HEK293 (cell line): ENCODE data around the gene OST4.

Source experiments
- FEZF1 ChIP-seq: fragments of 450-650 bp; formaldehyde crosslinking; IDR thresholded peaks from 2 replicates; pipeline ENCODE4 v1.5.1; 2016; ENCODE audit warnings: missing biosample characterization, missing genetic modification characterization
- GLIS2 ChIP-seq: fragments of 450-650 bp; formaldehyde crosslinking; IDR thresholded peaks from 2 replicates; pipeline ENCODE4 v1.5.1; 2016; ENCODE audit warnings: missing biosample characterization, missing genetic modification characterization
- HOXD13 ChIP-seq: sonication (generic); formaldehyde crosslinking; IDR thresholded peaks from 2 replicates; pipeline ENCODE4 v1.8.0; 2022; ENCODE audit warnings: missing genetic modification reagents, borderline replicate concordance
- SALL2 ChIP-seq: fragments of 450-650 bp; formaldehyde crosslinking; IDR thresholded peaks from 2 replicates; pipeline ENCODE4 v1.5.0; 2017; ENCODE audit warnings: missing biosample characterization, mild to moderate bottlenecking, missing genetic modification characterization, borderline replicate concordance
- SCRT2 ChIP-seq: fragments of 450-650 bp; formaldehyde crosslinking; IDR thresholded peaks from 2 replicates; pipeline ENCODE4 v1.5.1; 2016; ENCODE audit warnings: missing biosample characterization, missing genetic modification characterization
- WT1 ChIP-seq: fragments of 450-650 bp; formaldehyde crosslinking; IDR thresholded peaks from 2 replicates; pipeline ENCODE4 v1.5.1; 2016; ENCODE audit warnings: missing biosample characterization, missing genetic modification characterization
- ZBTB17 ChIP-seq: fragments of 450-650 bp; formaldehyde crosslinking; IDR thresholded peaks from 2 replicates; pipeline ENCODE4 v1.5.1; 2016; ENCODE audit warnings: missing biosample characterization, missing genetic modification characterization
- ZBTB7A ChIP-seq: fragments of 450-650 bp; formaldehyde crosslinking; IDR thresholded peaks from 2 replicates; pipeline ENCODE4 v1.5.1; 2016; ENCODE audit warnings: low read depth, missing biosample characterization, missing genetic modification characterization
- ZFP3 ChIP-seq: fragments of 450-650 bp; formaldehyde crosslinking; IDR thresholded peaks from 2 replicates; pipeline ENCODE4 v1.5.1; 2016; ENCODE audit warnings: low read depth, missing biosample characterization, missing genetic modification characterization
- ZNF169 ChIP-seq: fragments of 450-650 bp; formaldehyde crosslinking; IDR thresholded peaks from 2 replicates; pipeline ENCODE4 v1.5.1; 2016; ENCODE audit warnings: missing biosample characterization, missing genetic modification characterization
- ZNF274 ChIP-seq, 2 experiments: fragments of 200-500 bp in 1 of 2; fragments of 450-650 bp in 1 of 2; sonication (Bioruptor generic) in 1 of 2; formaldehyde crosslinking in 1 of 2; IDR thresholded peaks; 2 replicates each; pipeline versions ENCODE4 v1.5.1 to v1.6.1; 2014 to 2016; ENCODE audit warnings: borderline replicate concordance in 1 of 2, inconsistent platforms in 1 of 2, low read length in 1 of 2, missing biosample characterization in 1 of 2, missing genetic modification characterization in 1 of 2
- ZNF350 ChIP-seq: fragments of 450-650 bp; formaldehyde crosslinking; IDR thresholded peaks from 2 replicates; pipeline ENCODE4 v1.5.0; 2017; ENCODE audit warnings: missing biosample characterization, mild to moderate bottlenecking, missing genetic modification characterization
- ZNF354C ChIP-seq: fragments of 450-650 bp; formaldehyde crosslinking; IDR thresholded peaks from 2 replicates; pipeline ENCODE4 v1.5.1; 2016; ENCODE audit warnings: missing biosample characterization, missing genetic modification characterization, low read depth, borderline replicate concordance
- ZNF391 ChIP-seq: fragments of 450-650 bp; formaldehyde crosslinking; IDR thresholded peaks from 2 replicates; pipeline ENCODE4 v1.5.1; 2016; ENCODE audit warnings: low read depth, missing biosample characterization, missing genetic modification characterization, borderline replicate concordance
- ZNF404 ChIP-seq: fragments of 450-650 bp; formaldehyde crosslinking; IDR thresholded peaks from 2 replicates; pipeline ENCODE4 v1.5.1; 2017; ENCODE audit warnings: missing biosample characterization, missing genetic modification characterization
- ZNF501 ChIP-seq: fragments of 450-650 bp; formaldehyde crosslinking; IDR thresholded peaks from 2 replicates; pipeline ENCODE4 v1.5.1; 2016; ENCODE audit warnings: missing biosample characterization, missing genetic modification characterization
- ZNF549 ChIP-seq: fragments of 450-650 bp; IDR thresholded peaks from 2 replicates; pipeline ENCODE4 v1.5.1; 2018; ENCODE audit warnings: missing biosample characterization, missing genetic modification characterization, mild to moderate bottlenecking, inconsistent platforms, moderate library complexity
- ZNF555 ChIP-seq: fragments of 450-650 bp; formaldehyde crosslinking; conservative IDR thresholded peaks from 2 replicates; pipeline ENCODE4 v1.5.1; 2017; ENCODE audit warnings: missing biosample characterization, mild to moderate bottlenecking, missing genetic modification characterization, inconsistent platforms
- ZNF585B ChIP-seq: fragments of 450-650 bp; formaldehyde crosslinking; IDR thresholded peaks from 2 replicates; pipeline ENCODE4 v1.5.1; 2016; ENCODE audit warnings: missing biosample characterization, missing genetic modification characterization
- ZNF600 ChIP-seq: fragments of 450-650 bp; formaldehyde crosslinking; IDR thresholded peaks from 2 replicates; pipeline ENCODE4 v1.5.1; 2016; ENCODE audit warnings: missing biosample characterization, missing genetic modification characterization
- ZNF76 ChIP-seq: fragments of 450-650 bp; formaldehyde crosslinking; IDR thresholded peaks from 2 replicates; pipeline ENCODE4; 2016; ENCODE audit warnings: low read depth, missing biosample characterization, missing genetic modification characterization, borderline replicate concordance
- ZNF791 ChIP-seq: fragments of 450-650 bp; formaldehyde crosslinking; IDR thresholded peaks from 2 replicates; pipeline ENCODE4 v1.5.1; 2016; ENCODE audit warnings: missing biosample characterization, missing genetic modification characterization
- ZNF843 ChIP-seq: fragments of 450-650 bp; formaldehyde crosslinking; IDR thresholded peaks from 2 replicates; pipeline ENCODE4 v1.5.1; 2016; ENCODE audit warnings: missing biosample characterization, missing genetic modification characterization
- TF ChIP-seq, protein P1 (sequence below): fragments of 450-650 bp; formaldehyde crosslinking; IDR thresholded peaks from 2 replicates; pipeline ENCODE4 v1.5.1; 2017; ENCODE audit warnings: missing biosample characterization, missing genetic modification characterization
- TF ChIP-seq, protein P2 (sequence below): fragments of 450-650 bp; IDR thresholded peaks from 2 replicates; pipeline ENCODE4 v1.5.1; 2018; ENCODE audit warnings: missing biosample characterization, missing genetic modification characterization
- TF ChIP-seq, protein P3 (sequence below): fragments of 450-650 bp; formaldehyde crosslinking; IDR thresholded peaks from 2 replicates; pipeline ENCODE4 v1.5.0; 2017; ENCODE audit warnings: missing biosample characterization, missing genetic modification characterization, borderline replicate concordance
- TF ChIP-seq, protein P4 (sequence below): IDR thresholded peaks from 2 replicates; pipeline ENCODE4 v1.6.1; 2011; ENCODE audit warnings: mild to moderate bottlenecking, low read depth, low read length, borderline replicate concordance
- TF ChIP-seq, protein P5 (sequence below): fragments of 450-650 bp; formaldehyde crosslinking; IDR thresholded peaks from 2 replicates; pipeline ENCODE4 v1.5.1; 2016; ENCODE audit warnings: missing biosample characterization, missing genetic modification characterization
- TF ChIP-seq, protein P6 (sequence below): fragments of 450-650 bp; formaldehyde crosslinking; IDR thresholded peaks from 2 replicates; pipeline ENCODE4 v1.5.1; 2016; ENCODE audit warnings: missing biosample characterization, missing genetic modification characterization

The OST4 gene

DNA sequence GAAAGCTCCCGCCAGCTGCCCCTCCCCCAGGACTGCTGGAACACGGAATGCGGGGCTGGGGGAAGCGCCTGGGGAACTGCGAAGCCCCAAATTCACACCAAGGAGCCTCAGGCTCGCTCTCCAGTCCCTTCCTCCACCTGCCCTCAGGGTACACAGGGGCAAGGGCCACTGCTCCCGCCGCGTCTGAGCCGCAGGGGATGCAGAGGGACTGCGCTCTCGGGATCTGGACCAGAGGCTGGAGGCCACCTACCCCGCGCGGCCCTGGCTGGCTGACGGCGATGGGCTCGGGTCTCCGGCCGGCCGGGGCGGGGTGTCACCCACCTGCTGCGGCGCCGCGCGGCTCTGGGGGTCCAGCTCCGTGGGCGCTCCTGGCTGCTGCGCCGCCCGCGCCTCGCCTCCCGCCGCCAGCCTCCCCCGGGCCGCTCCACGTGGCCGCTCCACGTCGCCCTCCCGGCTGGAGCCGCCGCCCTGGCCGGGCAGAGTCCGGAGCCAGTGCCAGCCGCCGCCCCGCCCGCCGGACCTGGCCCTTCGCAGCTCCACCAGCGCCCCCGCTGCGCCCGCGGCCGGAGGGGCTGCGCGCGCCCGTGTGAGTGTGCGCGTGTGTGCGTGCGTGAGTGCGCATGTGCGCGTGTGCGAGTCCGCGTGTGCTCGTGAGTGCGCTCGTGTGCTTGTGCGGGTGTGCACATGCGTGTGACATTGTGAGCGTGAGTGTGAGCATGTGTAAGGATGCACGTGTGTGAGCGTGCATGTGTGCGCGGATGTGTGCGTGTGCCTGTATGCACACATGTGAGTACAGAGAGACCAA, 47.3 kb upstream of the OST4 start, which contains the start of gene CGREF1 (continued):
- TF ChIP-seq, protein P1, sequence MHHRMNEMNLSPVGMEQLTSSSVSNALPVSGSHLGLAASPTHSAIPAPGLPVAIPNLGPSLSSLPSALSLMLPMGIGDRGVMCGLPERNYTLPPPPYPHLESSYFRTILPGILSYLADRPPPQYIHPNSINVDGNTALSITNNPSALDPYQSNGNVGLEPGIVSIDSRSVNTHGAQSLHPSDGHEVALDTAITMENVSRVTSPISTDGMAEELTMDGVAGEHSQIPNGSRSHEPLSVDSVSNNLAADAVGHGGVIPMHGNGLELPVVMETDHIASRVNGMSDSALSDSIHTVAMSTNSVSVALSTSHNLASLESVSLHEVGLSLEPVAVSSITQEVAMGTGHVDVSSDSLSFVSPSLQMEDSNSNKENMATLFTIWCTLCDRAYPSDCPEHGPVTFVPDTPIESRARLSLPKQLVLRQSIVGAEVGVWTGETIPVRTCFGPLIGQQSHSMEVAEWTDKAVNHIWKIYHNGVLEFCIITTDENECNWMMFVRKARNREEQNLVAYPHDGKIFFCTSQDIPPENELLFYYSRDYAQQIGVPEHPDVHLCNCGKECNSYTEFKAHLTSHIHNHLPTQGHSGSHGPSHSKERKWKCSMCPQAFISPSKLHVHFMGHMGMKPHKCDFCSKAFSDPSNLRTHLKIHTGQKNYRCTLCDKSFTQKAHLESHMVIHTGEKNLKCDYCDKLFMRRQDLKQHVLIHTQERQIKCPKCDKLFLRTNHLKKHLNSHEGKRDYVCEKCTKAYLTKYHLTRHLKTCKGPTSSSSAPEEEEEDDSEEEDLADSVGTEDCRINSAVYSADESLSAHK (tag by site-specific recombination) = no peak
- TF ChIP-seq ZNF76 (tag by site-specific recombination) (no peak), GLIS2 (tag by site-specific recombination) (peak; percentile 59), ZBTB7A (tag by site-specific recombination) (no peak), ZNF354C (tag by site-specific recombination) (no peak), HOXD13 (CRISPR knock-in tag) (no peak), ZBTB17 (peak; percentile 15; the same call in 1 of the 2 replicates), ZNF549 (no peak), ZFP3 (tag by site-specific recombination) (no peak), ZNF555 (no peak), SALL2 (tag by site-specific recombination) (no peak), FEZF1 (tag by site-specific recombination) (no peak), ZNF391 (tag by site-specific recombination) (0 out of 2 replicates have a peak, but pooled peaks have one; percentile 27), SCRT2 (tag by site-specific recombination) (no peak), ZNF169 (tag by site-specific recombination) (no peak), ZNF600 (tag by site-specific recombination) (peak; percentile 16; the same call in 1 of the 2 replicates), ZNF404 (no peak), ZNF350 (no peak), ZNF585B (tag by site-specific recombination) (no peak), WT1 (no peak), ZNF791 (no peak), ZNF843 (tag by site-specific recombination) (no peak), ZNF274 (IDR thresholded peaks at IDR 0.05; ENCODE audit: low read length) (no peak), ZNF274 (tag by site-specific recombination; IDR thresholded peaks at IDR 0.05; ENCODE audit: borderline replicate concordance) (no peak), ZNF501 (no peak)
- TF ChIP-seq, protein P2, sequence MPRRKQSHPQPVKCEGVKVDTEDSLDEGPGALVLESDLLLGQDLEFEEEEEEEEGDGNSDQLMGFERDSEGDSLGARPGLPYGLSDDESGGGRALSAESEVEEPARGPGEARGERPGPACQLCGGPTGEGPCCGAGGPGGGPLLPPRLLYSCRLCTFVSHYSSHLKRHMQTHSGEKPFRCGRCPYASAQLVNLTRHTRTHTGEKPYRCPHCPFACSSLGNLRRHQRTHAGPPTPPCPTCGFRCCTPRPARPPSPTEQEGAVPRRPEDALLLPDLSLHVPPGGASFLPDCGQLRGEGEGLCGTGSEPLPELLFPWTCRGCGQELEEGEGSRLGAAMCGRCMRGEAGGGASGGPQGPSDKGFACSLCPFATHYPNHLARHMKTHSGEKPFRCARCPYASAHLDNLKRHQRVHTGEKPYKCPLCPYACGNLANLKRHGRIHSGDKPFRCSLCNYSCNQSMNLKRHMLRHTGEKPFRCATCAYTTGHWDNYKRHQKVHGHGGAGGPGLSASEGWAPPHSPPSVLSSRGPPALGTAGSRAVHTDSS (tag by site-specific recombination) = no peak
- TF ChIP-seq, protein P3, sequence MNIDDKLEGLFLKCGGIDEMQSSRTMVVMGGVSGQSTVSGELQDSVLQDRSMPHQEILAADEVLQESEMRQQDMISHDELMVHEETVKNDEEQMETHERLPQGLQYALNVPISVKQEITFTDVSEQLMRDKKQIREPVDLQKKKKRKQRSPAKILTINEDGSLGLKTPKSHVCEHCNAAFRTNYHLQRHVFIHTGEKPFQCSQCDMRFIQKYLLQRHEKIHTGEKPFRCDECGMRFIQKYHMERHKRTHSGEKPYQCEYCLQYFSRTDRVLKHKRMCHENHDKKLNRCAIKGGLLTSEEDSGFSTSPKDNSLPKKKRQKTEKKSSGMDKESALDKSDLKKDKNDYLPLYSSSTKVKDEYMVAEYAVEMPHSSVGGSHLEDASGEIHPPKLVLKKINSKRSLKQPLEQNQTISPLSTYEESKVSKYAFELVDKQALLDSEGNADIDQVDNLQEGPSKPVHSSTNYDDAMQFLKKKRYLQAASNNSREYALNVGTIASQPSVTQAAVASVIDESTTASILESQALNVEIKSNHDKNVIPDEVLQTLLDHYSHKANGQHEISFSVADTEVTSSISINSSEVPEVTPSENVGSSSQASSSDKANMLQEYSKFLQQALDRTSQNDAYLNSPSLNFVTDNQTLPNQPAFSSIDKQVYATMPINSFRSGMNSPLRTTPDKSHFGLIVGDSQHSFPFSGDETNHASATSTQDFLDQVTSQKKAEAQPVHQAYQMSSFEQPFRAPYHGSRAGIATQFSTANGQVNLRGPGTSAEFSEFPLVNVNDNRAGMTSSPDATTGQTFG (tag by site-specific recombination) = no peak
- TF ChIP-seq, protein P4, sequence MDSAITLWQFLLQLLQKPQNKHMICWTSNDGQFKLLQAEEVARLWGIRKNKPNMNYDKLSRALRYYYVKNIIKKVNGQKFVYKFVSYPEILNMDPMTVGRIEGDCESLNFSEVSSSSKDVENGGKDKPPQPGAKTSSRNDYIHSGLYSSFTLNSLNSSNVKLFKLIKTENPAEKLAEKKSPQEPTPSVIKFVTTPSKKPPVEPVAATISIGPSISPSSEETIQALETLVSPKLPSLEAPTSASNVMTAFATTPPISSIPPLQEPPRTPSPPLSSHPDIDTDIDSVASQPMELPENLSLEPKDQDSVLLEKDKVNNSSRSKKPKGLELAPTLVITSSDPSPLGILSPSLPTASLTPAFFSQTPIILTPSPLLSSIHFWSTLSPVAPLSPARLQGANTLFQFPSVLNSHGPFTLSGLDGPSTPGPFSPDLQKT = no peak
- TF ChIP-seq, protein P5, sequence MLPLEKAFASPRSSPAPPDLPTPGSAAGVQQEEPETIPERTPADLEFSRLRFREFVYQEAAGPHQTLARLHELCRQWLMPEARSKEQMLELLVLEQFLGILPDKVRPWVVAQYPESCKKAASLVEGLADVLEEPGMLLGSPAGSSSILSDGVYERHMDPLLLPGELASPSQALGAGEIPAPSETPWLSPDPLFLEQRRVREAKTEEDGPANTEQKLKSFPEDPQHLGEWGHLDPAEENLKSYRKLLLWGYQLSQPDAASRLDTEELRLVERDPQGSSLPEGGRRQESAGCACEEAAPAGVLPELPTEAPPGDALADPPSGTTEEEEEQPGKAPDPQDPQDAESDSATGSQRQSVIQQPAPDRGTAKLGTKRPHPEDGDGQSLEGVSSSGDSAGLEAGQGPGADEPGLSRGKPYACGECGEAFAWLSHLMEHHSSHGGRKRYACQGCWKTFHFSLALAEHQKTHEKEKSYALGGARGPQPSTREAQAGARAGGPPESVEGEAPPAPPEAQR = no peak
- TF ChIP-seq, protein P6, sequence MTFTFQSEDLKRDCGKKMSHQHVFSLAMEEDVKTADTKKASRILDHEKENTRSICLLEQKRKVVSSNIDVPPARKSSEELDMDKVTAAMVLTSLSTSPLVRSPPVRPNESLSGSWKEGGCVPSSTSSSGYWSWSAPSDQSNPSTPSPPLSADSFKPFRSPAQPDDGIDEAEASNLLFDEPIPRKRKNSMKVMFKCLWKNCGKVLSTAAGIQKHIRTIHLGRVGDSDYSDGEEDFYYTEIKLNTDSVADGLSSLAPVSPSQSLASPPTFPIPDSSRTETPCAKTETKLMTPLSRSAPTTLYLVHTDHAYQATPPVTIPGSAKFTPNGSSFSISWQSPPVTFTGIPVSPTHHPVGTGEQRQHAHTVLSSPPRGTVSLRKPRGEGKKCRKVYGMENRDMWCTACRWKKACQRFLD (tag by site-specific recombination) = no peak
